Heart left ventricle (tissue), 13 donors: ENCODE measurements around the gene CCL27.

Experiments used
- CTCF ChIP-seq, 12 donors: fragments of 200-600 bp; sonication (generic) in 4 of 12; IDR thresholded peaks; one replicate each; pipeline versions ENCODE4 v1.5.0 to v1.8.0; 2018 to 2022; ENCODE audit warnings: antibody characterized with exemption in 12 of 12, mild to moderate bottlenecking in 5 of 12
- POLR2A ChIP-seq, 2 donors: fragments of 450-650 bp; IDR thresholded peaks; one replicate each; pipeline ENCODE4 v1.6.1; 2017; ENCODE audit warnings: antibody characterized with exemption in 2 of 2, mild to moderate bottlenecking in 2 of 2, moderate library complexity in 2 of 2
- donor health status: ischemic (EF 13 %, LVEDD 7.1; RV severe dilation, severe dysfunction).
- donor health status: DM: no; HTN: yes; CAD: no.
- donor health status: DM: no; HTN: no; CAD: no.
- donor health status: ischemic (EF 25% LVEDD 6.9; RV normal size, moderate dysfunction).
- donor health status: ischemic (EF 25% LVEDD 5.7; RV mildly dilated, moderate dysfunction).
- donor health status: ischemic (EF 35%, LVEDD 5.7; RV mildly dilated, moderate dysfunction).
- donor health status: nonischemic (EF 11% LVEDD 7.7; RV severe dilation, severe dysfunction).
- donor health status: DM: yes; HTN: yes; CAD: no.
- donor health status: PGD.
- donor health status: ischemic (EF 29% LVEDD 5.4; RV normal size, mild dysfunction).
- donor health status: nonischemic (EF 23%, LVEDD 6.1; RV moderate dilation, normal function).

GRCh38 chr9:34623374-34624235 lies 38.9 kb downstream of the CCL27 start:
- TF ChIP-seq POLR2A (IDR thresholded peaks at IDR 0.05): no peak
- no peak for TF ChIP-seq CTCF (IDR thresholded peaks at IDR 0.05)
